Measurements from ENCODE around the gene TDRKH.
"Not testable (repeated sequence)": the region's sequence is repeated elsewhere in the genome, so short reads cannot be mapped to it uniquely, and the experiment has no call there.

TDRKH gene

GRCh38 chr1:151762941-151763921 lies 27.1 kb downstream of the TDRKH start, which contains the start of gene MRPL9:
TSS of gene MRPL9 (minus strand) at chr1:151763496. CDS start at chr1:151763479, 17 bp downstream.
- DNase-seq (ENCODE audit: low spot score): peak; percentile 97

DNA sequence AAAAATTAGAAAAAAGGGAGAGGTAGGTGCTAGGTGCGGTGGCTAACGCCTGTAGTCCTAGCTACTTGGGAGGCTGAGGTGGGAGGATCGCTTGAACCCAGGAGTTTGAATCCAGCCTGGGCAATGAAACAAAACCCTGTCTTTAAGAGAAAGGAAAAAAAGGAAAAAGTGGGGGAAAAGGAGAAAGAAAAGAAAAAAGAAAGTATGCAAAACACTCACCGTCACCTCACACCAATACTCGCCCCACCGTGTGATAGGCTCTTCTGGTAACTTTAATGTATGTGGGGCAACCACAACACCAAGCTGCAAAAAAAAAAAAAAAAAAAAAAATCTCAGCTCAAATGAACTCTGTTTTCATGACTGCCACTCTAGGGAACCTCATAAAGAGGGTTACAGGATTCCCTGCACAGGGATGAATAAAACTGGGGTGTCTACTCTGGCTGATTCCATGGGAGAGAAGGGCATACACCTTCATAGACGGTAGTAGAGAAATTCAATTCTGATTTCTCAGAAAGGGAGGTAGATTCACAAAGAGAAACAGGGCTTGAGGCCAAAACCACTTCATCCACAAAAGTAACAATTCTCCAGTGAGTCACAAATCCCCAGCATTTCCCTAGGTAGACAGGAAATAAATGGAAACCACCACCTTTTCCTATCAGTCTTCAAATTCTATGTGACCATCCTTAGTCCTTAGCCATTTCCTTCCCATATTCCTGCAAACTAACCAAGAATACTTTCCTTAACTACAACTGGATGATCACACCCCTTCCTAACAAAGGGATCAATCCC lies 29.5 kb downstream of the TDRKH start:
- DNase-seq (ENCODE audit: low spot score): no peak

- no peak for DNase-seq (ENCODE audit: low spot score)
Observed at GRCh38 chr1:151759241-151759640, 31.1 kb downstream of the TDRKH start.

GRCh38 chr1:151756291-151756690 lies 34.0 kb downstream of the TDRKH start:
- DNase-seq (ENCODE audit: low spot score): peak; percentile 45

- DNase-seq (ENCODE audit: low spot score): no peak
Observed at GRCh38 chr1:151741516-151741915, 48.8 kb downstream of the TDRKH start.

DNA sequence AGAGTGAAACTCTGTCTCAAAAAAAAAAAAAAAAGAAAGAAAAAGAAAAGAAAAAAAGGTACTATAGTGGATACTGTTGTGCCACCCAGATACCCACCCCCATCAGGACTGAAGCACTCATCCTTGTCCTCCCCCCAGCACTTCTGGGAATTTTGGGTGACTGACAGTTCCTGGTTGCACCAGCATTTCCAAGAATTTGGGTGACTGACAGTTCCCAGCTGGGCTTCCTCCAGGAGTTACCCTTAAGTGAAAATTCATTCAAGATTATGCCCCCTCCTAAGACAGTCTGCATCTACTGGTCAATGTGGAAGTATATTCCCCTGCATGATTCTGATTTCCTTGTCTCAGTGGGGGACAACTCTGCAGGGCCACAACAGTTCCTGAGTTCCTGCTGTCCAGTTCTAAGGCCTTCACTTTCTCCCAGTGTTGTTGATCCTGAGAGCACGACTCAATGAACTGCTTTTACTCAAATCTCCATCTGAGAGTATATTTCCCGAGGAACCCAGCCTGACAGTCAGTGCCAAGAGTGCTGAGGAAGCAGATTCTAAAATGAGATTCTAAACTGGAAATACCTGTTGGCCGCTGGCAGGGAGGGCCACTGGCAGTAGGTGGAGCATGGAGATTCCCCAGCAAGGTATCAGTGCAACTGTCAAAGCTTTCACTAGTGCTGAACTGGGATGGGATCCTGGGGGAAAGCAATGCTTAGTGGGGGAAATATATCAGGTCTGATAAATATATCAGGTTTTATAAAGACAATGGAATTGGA lies 50.5 kb downstream of the TDRKH start:
- DNase-seq (ENCODE audit: low spot score): no peak

DNA sequence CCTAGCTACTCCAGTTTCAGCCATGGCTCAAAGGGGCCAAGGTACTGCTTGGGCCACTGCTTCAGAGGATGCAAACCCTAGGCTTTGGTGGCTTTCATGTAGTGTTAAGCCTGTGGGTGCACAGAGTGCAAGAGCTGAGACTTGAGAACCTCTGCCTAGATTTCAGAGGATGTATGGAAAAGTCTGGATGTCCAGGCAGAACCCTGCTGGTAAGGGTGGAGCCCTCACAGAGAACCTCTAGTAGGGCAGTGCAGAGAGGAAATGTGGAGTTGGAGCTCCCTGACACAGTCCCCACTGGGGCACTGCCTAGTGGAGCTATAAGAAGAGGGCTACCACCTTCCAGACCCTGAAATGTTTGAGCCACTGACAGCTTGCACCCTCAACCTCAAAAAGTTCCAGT lies 52.8 kb downstream of the TDRKH start:
- no peak for DNase-seq (ENCODE audit: low spot score)

DNA sequence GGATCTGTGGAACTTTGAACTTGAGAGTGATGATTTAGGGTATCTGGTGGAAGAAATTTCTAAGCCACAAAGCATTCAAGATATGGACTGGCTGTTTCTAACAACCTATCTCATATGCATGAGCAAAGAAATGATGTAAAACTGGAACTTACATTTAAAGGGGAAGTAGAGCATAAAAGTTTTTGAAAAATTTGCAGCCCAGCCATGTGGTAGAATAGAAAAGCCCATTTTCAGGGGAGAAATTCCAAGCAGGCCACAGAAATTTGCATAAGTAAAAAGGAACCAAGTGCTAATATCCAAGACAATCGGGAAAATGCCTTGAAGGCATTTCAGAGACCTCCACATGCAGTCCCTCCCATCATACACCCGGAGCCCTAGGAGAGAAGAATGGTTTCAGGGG lies 53.3 kb downstream of the TDRKH start:
- no peak for DNase-seq (ENCODE audit: low spot score)

DNA sequence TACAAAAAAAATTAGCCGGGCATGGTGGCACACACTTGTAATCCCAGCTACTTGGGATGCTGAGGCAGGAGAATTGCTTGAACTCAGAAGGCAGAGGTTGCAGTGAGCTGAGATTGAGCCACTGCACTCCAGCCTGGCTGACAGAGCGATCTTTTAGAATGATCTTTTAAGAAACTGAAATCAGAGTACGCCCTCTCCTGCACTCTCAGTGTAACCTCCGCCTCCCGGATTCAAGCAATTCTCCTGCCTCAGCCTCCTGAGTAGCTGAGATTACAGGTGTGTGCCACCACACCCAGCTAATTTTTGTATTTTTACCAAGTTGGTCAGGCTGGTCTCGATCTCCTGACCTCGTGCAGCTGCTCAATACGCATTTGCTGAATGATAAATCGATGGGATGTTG lies 56.3 kb downstream of the TDRKH start:
- not testable (repeated sequence) for DNase-seq (ENCODE audit: low spot score)

- no peak for DNase-seq (ENCODE audit: low spot score)
Observed at GRCh38 chr1:151733126-151733525, 57.2 kb downstream of the TDRKH start.

GRCh38 chr1:151729966-151730291 lies 60.4 kb downstream of the TDRKH start:
- DNase-seq (ENCODE audit: low spot score): no peak

- no peak for DNase-seq (ENCODE audit: low spot score)
Observed at GRCh38 chr1:151729157-151729965, 60.9 kb downstream of the TDRKH start.

DNA sequence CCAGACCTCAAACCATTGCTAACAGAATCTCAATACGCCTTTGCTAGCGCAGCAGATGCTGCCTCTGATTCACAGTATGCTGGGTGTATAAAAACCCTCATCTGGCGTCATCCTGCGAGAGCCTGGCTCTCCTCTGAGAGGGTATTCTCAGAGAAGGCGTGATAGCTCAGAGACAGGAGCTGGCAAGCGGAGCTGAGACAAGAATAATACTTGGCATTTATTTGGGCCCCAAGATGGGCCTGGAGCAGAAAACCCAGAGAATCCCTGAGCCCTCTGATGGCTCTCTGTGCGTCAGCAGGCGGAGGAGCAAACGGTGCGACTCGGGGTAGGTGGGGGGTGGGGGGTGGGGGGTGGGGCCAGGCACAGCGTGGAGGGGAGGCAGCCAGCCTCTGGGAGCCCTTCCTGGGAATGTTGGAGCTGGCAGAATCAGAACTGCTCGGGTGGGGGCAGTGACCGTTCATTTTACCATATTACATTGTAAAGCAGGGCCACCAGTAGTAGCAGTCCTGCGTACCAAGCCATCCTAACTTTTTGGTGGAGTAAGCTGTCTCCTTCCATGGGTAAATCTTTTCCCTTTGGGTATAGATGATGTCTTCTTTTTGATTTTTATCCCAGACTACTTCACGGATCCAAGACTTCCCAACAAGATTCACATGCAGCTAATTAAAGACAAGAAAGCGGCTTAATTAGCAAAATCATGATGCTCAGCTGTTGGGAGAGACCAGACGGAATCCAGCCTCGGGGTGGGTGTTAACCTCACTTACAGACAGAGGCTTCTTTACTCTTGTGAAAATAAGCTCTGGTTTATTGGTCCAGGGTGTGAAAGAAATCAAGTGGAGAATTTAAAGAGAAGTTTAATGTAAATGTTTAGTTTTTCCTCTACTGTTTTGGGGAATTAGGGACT lies 61.9 kb downstream of the TDRKH start:
- DNase-seq (ENCODE audit: low spot score): peak; percentile 66

DNA sequence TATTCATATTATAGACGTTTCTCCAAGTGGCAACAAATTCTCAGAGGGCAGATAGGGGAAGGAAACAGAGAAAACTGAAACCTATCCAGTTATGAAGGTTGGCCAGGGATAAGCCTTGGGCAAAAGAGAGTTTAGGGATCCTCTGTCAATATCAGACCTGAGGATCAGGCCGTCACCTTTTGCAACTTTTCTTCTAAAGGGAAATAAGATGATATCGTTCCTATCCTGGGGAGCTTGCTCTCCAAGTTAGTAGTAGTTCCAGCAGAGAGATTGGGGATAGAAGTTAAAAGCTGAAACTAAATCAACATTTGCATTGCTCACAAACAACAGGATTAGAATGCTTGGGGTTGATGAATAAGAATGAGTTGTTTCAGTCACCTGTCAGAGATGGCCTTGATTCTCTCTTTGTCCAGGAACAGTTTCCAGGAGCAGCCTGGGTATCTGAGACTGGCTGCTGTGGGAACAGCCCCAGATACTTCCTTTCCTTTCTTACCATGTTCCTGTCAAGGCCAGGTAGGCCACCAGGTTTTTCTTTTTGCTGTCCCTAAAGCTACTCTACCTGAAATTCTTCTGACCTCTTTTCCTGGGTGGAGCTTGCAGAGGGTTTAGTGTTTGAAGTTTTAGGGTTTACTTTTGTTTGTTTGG lies 66.5 kb downstream of the TDRKH start:
- no peak for DNase-seq (ENCODE audit: low spot score)

Measured in AG20443 (cell line).